SK-N-SH treated with all-trans-retinoic acid at 6 μM for 48 hours (cell line): ENCODE results near the gene CMTM7.

Experiments
- ATAC-seq: fragments of 200-7000 bp; cut with Tn5 transposase; 3 replicates; pipeline ENCODE4 v1.9.1; 2020; ENCODE audit warnings: mild to moderate bottlenecking, moderate library complexity
- ARNTL ChIP-seq: fragments of 450-650 bp; formaldehyde crosslinking; IDR thresholded peaks from 2 replicates; pipeline ENCODE4 v1.5.0; 2020; ENCODE audit warnings: low read depth, mild to moderate bottlenecking, moderate library complexity, borderline replicate concordance
- BACH2 ChIP-seq: fragments of 250-450 bp; sonication (Bioruptor Pico); IDR thresholded peaks from 2 replicates; pipeline ENCODE4 v1.9.0; 2021; ENCODE audit warnings: mild to moderate bottlenecking, borderline replicate concordance
- CREB5 ChIP-seq: fragments of 250-450 bp; sonication (Bioruptor Pico); IDR thresholded peaks from 2 replicates; pipeline ENCODE4 v1.5.1; 2020; ENCODE audit warnings: low read depth, mild to moderate bottlenecking, moderate library complexity
- CSDC2 ChIP-seq: fragments of 250-450 bp; sonication (Bioruptor Pico); IDR thresholded peaks from 2 replicates; pipeline ENCODE4 v1.5.0; 2020; ENCODE audit warnings: mild to moderate bottlenecking, moderate library complexity
- CSRNP3 ChIP-seq: fragments of 250-450 bp; sonication (Bioruptor Pico); IDR thresholded peaks from 2 replicates; pipeline ENCODE4 v1.5.1; 2021; ENCODE audit warnings: mild to moderate bottlenecking, moderate library complexity
- ESRRG ChIP-seq: fragments of 250-450 bp; sonication (Bioruptor Pico); IDR thresholded peaks from 2 replicates; pipeline ENCODE4 v1.6.1; 2021; ENCODE audit warnings: mild to moderate bottlenecking
- GLIS3 ChIP-seq: fragments of 250-450 bp; sonication (Bioruptor Pico); IDR thresholded peaks from 2 replicates; pipeline ENCODE4 v1.5.0; 2020; ENCODE audit warnings: mild to moderate bottlenecking, moderate library complexity
- OSR1 ChIP-seq: fragments of 250-450 bp; sonication (Bioruptor Pico); IDR thresholded peaks from 2 replicates; pipeline ENCODE4 v1.8.0; 2022; ENCODE audit warnings: moderate library complexity, mild to moderate bottlenecking, inconsistent platforms
- PATZ1 ChIP-seq: fragments of 250-450 bp; sonication (Bioruptor Pico); IDR thresholded peaks from 2 replicates; pipeline ENCODE4 v1.8.0; 2020; ENCODE audit warnings: mild to moderate bottlenecking, moderate library complexity, borderline replicate concordance
- POU6F1 ChIP-seq: fragments of 250-450 bp; sonication (Bioruptor Pico); IDR thresholded peaks from 2 replicates; pipeline ENCODE4 v1.8.0; 2021; ENCODE audit warnings: low read depth, mild to moderate bottlenecking, moderate library complexity, borderline replicate concordance
- PPARA ChIP-seq: fragments of 250-450 bp; sonication (Bioruptor Pico); IDR thresholded peaks from 2 replicates; pipeline ENCODE4 v1.5.0; 2020; ENCODE audit warnings: mild to moderate bottlenecking, borderline replicate concordance
- SNAI2 ChIP-seq: fragments of 250-450 bp; sonication (Bioruptor Pico); IDR thresholded peaks from 2 replicates; pipeline ENCODE4 v1.5.0; 2020; ENCODE audit warnings: mild to moderate bottlenecking, moderate library complexity
- TCF4 ChIP-seq: fragments of 250-450 bp; sonication (Bioruptor Pico); IDR thresholded peaks from 2 replicates; pipeline ENCODE4 v1.8.0; 2021; ENCODE audit warnings: mild to moderate bottlenecking, moderate library complexity, borderline replicate concordance
- TOX ChIP-seq: fragments of 250-450 bp; sonication (Bioruptor Pico); IDR thresholded peaks from 2 replicates; pipeline ENCODE4 v1.8.0; 2021; ENCODE audit warnings: mild to moderate bottlenecking, moderate library complexity, borderline replicate concordance
- TSHZ2 ChIP-seq: fragments of 250-450 bp; sonication (Bioruptor Pico); IDR thresholded peaks from 2 replicates; pipeline ENCODE4 v1.5.0; 2020; ENCODE audit warnings: mild to moderate bottlenecking, moderate library complexity
- ZC3H10 ChIP-seq: fragments of 250-450 bp; sonication (Bioruptor Pico); IDR thresholded peaks from 2 replicates; pipeline ENCODE4 v1.5.1; 2021; ENCODE audit warnings: mild to moderate bottlenecking, moderate library complexity
- ZFP3 ChIP-seq: fragments of 250-450 bp; sonication (Bioruptor Pico); IDR thresholded peaks from 2 replicates; pipeline ENCODE4 v1.5.0; 2020; ENCODE audit warnings: mild to moderate bottlenecking, moderate library complexity
- ZFP30 ChIP-seq: fragments of 450-650 bp; formaldehyde crosslinking; IDR thresholded peaks from 2 replicates; pipeline ENCODE4 v1.5.0; 2022; ENCODE audit warnings: mild to moderate bottlenecking, moderate library complexity
- ZNF565 ChIP-seq: fragments of 450-650 bp; formaldehyde crosslinking; conservative IDR thresholded peaks from 2 replicates; pipeline ENCODE4 v1.5.0; 2020; ENCODE audit warnings: low read depth, mild to moderate bottlenecking, moderate library complexity
- ZNF70 ChIP-seq: fragments of 450-650 bp; formaldehyde crosslinking; IDR thresholded peaks from 2 replicates; pipeline ENCODE4 v1.5.0; 2020; ENCODE audit warnings: mild to moderate bottlenecking, moderate library complexity
- ZNF8 ChIP-seq: fragments of 450-650 bp; formaldehyde crosslinking; IDR thresholded peaks from 2 replicates; pipeline ENCODE4 v1.5.0; 2020; ENCODE audit warnings: mild to moderate bottlenecking, moderate library complexity

The CMTM7 gene

GRCh38 chr3:32367442-32367841, 24.2 kb upstream of the CMTM7 start:
- no peak for ATAC-seq
- no peak for TF ChIP-seq ZNF8
- no peak for TF ChIP-seq ZNF70 (CRISPR knock-in tag)
- no peak for TF ChIP-seq GLIS3 (CRISPR knock-in tag)
- TF ChIP-seq PATZ1 (CRISPR knock-in tag), result no peak
- TF ChIP-seq ZFP3 (CRISPR knock-in tag), result no peak
- TF ChIP-seq ESRRG (CRISPR knock-in tag), result no peak
- TF ChIP-seq PPARA (CRISPR knock-in tag), result no peak
- no peak for TF ChIP-seq CSDC2 (CRISPR knock-in tag)
- no peak for TF ChIP-seq ZC3H10 (CRISPR knock-in tag)
- no peak for TF ChIP-seq ZFP30 (CRISPR knock-in tag)
- no peak for TF ChIP-seq TCF4 (CRISPR knock-in tag)
- TF ChIP-seq ZNF565 (CRISPR knock-in tag), result no peak
- no peak for TF ChIP-seq TSHZ2
- no peak for TF ChIP-seq POU6F1
- TF ChIP-seq OSR1 (CRISPR knock-in tag), result no peak
- no peak for TF ChIP-seq CREB5
- TF ChIP-seq, all 23 proteins: peak for 0

GRCh38 chr3:32371461-32372212, 20.0 kb upstream of the CMTM7 start:
- ATAC-seq, result no peak

More at GRCh38 chr3:32371461-32372212, 20.0 kb upstream of the CMTM7 start:
- TF ChIP-seq CSRNP3 (CRISPR knock-in tag) (no peak), ZNF70 (CRISPR knock-in tag) (no peak), BACH2 (CRISPR knock-in tag) (no peak), ESRRG (CRISPR knock-in tag) (no peak), PATZ1 (CRISPR knock-in tag) (no peak), TCF4 (CRISPR knock-in tag) (no peak), ARNTL (no peak), CSDC2 (CRISPR knock-in tag) (no peak), SNAI2 (CRISPR knock-in tag) (no peak), ZFP30 (CRISPR knock-in tag) (no peak), TOX (CRISPR knock-in tag) (no peak), ZNF8 (no peak), TSHZ2 (no peak)
- TF ChIP-seq, all 23 proteins: peak for 0
